KMS-11 (cell line): ENCODE results near the gene SMCO3.

ENCODE experiments used
- H2AFZ ChIP-seq: fragments of 200-600 bp; sonication (generic); 2 replicates; pipeline ENCODE4 v1.6.1; 2016; ENCODE audit warnings: antibody characterized with exemption, mixed run types, low read depth
- H3K27ac ChIP-seq: fragments of 200-600 bp; sonication (generic); 2 replicates; pipeline ENCODE4 v1.6.1; 2016; ENCODE audit warnings: mild to moderate bottlenecking, mixed run types
- H3K27me3 ChIP-seq: fragments of 200-600 bp; sonication (generic); 2 replicates; pipeline ENCODE4 v1.6.1; 2017; ENCODE audit warnings: mild to moderate bottlenecking, low read depth, mixed run types, moderate library complexity; ENCODE audit not compliant: insufficient read depth
- H3K36me3 ChIP-seq: fragments of 200-600 bp; sonication (generic); 2 replicates; pipeline ENCODE4 v1.6.1; 2017; ENCODE audit warnings: mild to moderate bottlenecking, mixed run types; ENCODE audit not compliant: insufficient read depth
- H3K4me1 ChIP-seq: fragments of 200-600 bp; sonication (generic); 2 replicates; pipeline ENCODE4 v1.6.1; 2016; ENCODE audit warnings: mild to moderate bottlenecking, low read depth, mixed run types; ENCODE audit not compliant: poor library complexity, severe bottlenecking
- H3K4me2 ChIP-seq: fragments of 200-600 bp; sonication (generic); 2 replicates; pipeline ENCODE4 v1.7.0; 2016; ENCODE audit warnings: mild to moderate bottlenecking, mixed run types
- H3K4me3 ChIP-seq: fragments of 200-600 bp; sonication (generic); IDR thresholded peaks from 2 replicates; pipeline ENCODE4 v1.6.1; 2017; ENCODE audit warnings: low read depth, low read length, mixed read lengths; ENCODE audit not compliant: insufficient read depth
- H3K79me2 ChIP-seq: fragments of 200-600 bp; sonication (generic); 2 replicates; pipeline ENCODE4 v1.6.1; 2016; ENCODE audit warnings: low read depth, mixed run types; ENCODE audit not compliant: insufficient read depth
- H3K9ac ChIP-seq: fragments of 200-600 bp; sonication (generic); 2 replicates; pipeline ENCODE4 v1.6.1; 2016; ENCODE audit warnings: mild to moderate bottlenecking, mixed run types
- H4K20me1 ChIP-seq: fragments of 200-600 bp; sonication (generic); 2 replicates; pipeline ENCODE4 v1.6.1; 2016; ENCODE audit warnings: mild to moderate bottlenecking, mixed run types; ENCODE audit not compliant: insufficient read depth
- CTCF ChIP-seq: fragments of 200-600 bp; sonication (generic); conservative IDR thresholded peaks from 2 replicates; pipeline ENCODE4 v1.6.1; 2017; ENCODE audit warnings: low read depth, mild to moderate bottlenecking, antibody characterized with exemption, low read length, moderate library complexity, mixed read lengths

The SMCO3 gene

GRCh38 chr12:14802247-14802646, 11.7 kb downstream of the SMCO3 start:
- peaks cover 22% of the 10 kb centered on the region for H3K4me1 ChIP-seq

GRCh38 chr12:14795028-14795448, 18.9 kb downstream of the SMCO3 start:
- Histone ChIP-seq H3K36me3 (peaks cover 23% of the 10 kb centered on the region; the same call in 1 of the 2 replicates), H3K4me3 (no peak overlapping the region), H3K4me1 (no peaks in the 10 kb centered on the region), H3K9ac (no peak overlapping the region), H3K79me2 (peaks cover 12% of the 10 kb centered on the region; the same call in 1 of the 2 replicates), H2AFZ (no peak overlapping the region), H3K27me3 (no peaks in the 10 kb centered on the region), H3K4me2 (no peak overlapping the region), H3K27ac (no peak overlapping the region), H4K20me1 (no peaks in the 10 kb centered on the region)
- TF ChIP-seq CTCF = no peak

More at GRCh38 chr12:14802247-14802646, 11.7 kb downstream of the SMCO3 start:
- 0 out of 2 replicates have a peak, but pooled peaks cover 4% of the 10 kb centered on the region for H4K20me1 ChIP-seq
- H3K27ac ChIP-seq = peak overlapping the region; percentile 94
- H3K27me3 ChIP-seq = no peaks in the 10 kb centered on the region
- H2AFZ ChIP-seq = no peak overlapping the region
- H3K4me2 ChIP-seq = peak overlapping the region; percentile 52
- H3K4me3 ChIP-seq = no peak overlapping the region
- no peaks in the 10 kb centered on the region for H3K36me3 ChIP-seq
- no peak for TF ChIP-seq CTCF
- peak overlapping the region; percentile 96; the same call in 1 of the 2 replicates for H3K9ac ChIP-seq
- H3K79me2 ChIP-seq = peaks cover 45% of the 10 kb centered on the region

GRCh38 chr12:14785568-14785967, 28.4 kb downstream of the SMCO3 start:
- TF ChIP-seq CTCF = no peak
- H3K36me3 ChIP-seq = peaks cover 20% of the 10 kb centered on the region; the same call in 1 of the 2 replicates

GRCh38 chr12:14784471-14784870, 29.5 kb downstream of the SMCO3 start:
- H3K4me2 ChIP-seq = no peak overlapping the region
- no peak overlapping the region for H2AFZ ChIP-seq
- no peak overlapping the region for H3K9ac ChIP-seq
- no peaks in the 10 kb centered on the region for H3K4me1 ChIP-seq
- TF ChIP-seq CTCF = no peak
- H3K79me2 ChIP-seq = no peaks in the 10 kb centered on the region
- H3K27ac ChIP-seq = no peak overlapping the region
- H3K36me3 ChIP-seq = peaks cover 14% of the 10 kb centered on the region; the same call in 1 of the 2 replicates
- no peak overlapping the region for H3K4me3 ChIP-seq
- H4K20me1 ChIP-seq = no peaks in the 10 kb centered on the region
- H3K27me3 ChIP-seq = no peaks in the 10 kb centered on the region

More at GRCh38 chr12:14785568-14785967, 28.4 kb downstream of the SMCO3 start:
- H3K4me3 ChIP-seq = no peak overlapping the region
- no peak overlapping the region for H2AFZ ChIP-seq
- no peak overlapping the region for H3K27ac ChIP-seq
- H3K4me1 ChIP-seq = no peaks in the 10 kb centered on the region
- H3K79me2 ChIP-seq = no peaks in the 10 kb centered on the region
- H4K20me1 ChIP-seq = no peaks in the 10 kb centered on the region
- no peak overlapping the region for H3K9ac ChIP-seq
- no peak overlapping the region for H3K4me2 ChIP-seq
- H3K27me3 ChIP-seq = no peaks in the 10 kb centered on the region
